ENCODE measurements around the gene OSBPL2.

DNA sequence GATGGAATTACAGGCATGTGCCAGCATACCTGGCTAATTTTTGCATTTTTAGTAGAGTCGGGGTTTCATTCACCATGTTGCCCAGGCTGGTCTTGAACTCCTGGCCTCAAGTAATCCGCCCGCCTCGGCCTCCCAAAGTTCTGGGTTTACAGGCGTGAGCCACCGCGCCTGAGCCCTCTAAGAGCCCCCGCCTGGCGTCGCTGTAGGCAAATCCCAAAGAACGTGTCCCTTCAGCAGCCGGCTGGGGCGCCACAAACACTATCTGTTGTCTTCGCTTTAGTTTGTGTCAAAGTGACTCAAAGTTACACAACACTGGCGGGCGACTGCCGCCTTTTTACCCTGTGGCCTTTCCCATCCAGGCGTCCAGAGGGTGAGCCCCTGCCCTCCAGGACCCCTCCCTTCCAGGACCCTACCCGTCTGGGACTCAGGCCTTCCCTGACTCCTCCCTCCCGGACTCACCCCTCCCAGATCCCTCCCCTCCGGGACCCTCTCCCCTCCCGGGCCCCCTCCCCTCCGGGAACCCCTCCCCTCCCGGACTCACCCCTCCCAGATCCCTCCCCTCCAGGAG lies 63.5 kb downstream of the OSBPL2 start:
- TF ChIP-seq, protein P1, sequence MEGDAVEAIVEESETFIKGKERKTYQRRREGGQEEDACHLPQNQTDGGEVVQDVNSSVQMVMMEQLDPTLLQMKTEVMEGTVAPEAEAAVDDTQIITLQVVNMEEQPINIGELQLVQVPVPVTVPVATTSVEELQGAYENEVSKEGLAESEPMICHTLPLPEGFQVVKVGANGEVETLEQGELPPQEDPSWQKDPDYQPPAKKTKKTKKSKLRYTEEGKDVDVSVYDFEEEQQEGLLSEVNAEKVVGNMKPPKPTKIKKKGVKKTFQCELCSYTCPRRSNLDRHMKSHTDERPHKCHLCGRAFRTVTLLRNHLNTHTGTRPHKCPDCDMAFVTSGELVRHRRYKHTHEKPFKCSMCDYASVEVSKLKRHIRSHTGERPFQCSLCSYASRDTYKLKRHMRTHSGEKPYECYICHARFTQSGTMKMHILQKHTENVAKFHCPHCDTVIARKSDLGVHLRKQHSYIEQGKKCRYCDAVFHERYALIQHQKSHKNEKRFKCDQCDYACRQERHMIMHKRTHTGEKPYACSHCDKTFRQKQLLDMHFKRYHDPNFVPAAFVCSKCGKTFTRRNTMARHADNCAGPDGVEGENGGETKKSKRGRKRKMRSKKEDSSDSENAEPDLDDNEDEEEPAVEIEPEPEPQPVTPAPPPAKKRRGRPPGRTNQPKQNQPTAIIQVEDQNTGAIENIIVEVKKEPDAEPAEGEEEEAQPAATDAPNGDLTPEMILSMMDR (optimal IDR thresholded peaks at IDR 0.05 in 1 of 3, IDR thresholded peaks at IDR 0.05 in 1 of 3, conservative IDR thresholded peaks at IDR 0.05 in 1 of 3; ENCODE audit: extremely low read depth in 1 of 3, insufficient read depth in 2 of 3, low read length in 3 of 3), result peak; percentile 79 to 91 (median 80)
- TF ChIP-seq EZH2 (IDR thresholded peaks at IDR 0.05; ENCODE audit: low read length), result no peak

Data from keratinocyte (primary cell).